HG03439 (cell line): ENCODE results near the gene DOCK6.

Experiments
- ATAC-seq: cut with Tn5 transposase; IDR thresholded peaks from one replicate; pipeline ENCODE4 v1.9.1; 2021; ENCODE audit warnings: mild to moderate bottlenecking, moderate library complexity; ENCODE audit not compliant: unreplicated experiment

The DOCK6 gene

DNA sequence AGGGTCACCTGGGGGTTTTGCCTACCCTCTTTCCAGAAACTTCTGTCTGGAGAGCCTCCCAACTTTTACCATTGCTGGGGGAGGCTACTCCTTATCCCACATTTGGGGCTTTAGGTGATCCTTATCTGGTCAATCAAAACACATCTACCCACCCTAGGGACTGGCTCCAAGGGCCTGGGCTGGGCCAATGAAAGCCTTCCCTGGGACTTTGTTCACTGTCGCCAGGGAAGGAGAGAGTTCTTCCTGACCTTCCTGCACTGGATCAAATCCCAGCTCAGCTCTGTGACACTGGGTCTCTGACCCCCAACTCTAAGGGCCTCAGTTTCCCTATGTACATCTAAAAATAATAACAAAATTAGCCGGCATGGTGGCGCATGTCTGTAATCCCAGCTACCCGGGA lies 11.1 kb downstream of the DOCK6 start:
- no peak for ATAC-seq

DNA sequence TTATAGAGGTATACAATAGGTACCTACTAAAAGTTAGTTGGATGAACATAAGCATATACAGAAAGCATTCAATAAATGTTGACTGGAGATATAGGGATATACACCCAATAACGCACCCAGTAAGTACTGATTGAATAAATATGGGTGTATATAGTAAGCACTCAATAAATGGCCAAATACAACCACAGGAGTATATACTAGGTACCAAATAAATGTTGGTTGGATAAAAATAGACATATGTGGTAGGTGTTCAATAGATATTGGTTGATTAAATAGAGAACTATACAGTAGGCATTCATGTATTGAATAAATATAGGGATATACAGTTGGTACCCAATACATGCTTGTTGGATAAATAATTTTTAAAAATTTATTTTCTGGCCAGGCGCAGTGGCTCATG lies 13.5 kb downstream of the DOCK6 start:
- ATAC-seq: no peak

DNA sequence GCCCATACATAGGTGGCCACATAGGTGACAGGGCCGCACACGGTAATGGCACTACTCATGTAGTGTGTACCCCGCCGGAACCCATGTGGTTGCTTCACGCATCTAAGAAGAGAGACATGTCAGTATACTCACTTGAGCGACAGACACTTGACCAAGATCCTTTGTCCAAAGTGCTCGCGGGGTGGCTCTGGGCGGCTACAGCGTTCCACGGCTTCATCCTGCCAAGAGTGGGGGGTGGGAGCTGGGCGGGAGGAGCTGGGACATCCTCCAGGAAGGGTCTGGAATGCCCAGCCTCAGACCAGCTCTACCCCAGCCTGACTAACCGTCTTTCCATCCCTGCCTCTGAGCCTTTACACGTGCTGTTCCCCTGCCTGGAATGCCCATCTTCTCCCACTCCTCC lies 14.4 kb downstream of the DOCK6 start:
- no peak for ATAC-seq

DNA sequence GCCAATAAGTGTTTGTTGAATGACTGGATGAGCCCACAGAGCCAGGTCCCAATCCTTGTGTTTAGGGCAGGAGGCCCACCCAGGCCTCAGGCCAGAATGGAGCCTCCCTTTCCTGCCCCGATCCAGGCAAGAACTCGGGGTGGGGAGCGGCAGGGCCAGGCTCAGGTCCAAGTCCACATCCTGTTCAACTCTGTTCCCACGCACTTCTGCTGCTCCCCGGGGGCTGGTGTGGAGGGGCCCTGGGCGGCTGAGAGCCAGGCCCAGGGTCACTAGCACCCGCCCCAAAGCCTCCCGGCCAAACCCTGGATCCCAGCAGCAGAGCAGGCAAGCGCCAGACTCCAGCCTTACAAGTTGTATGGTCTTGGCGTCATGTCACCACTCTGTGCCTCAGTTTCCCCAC lies 14.9 kb downstream of the DOCK6 start:
- no peak for ATAC-seq

DNA sequence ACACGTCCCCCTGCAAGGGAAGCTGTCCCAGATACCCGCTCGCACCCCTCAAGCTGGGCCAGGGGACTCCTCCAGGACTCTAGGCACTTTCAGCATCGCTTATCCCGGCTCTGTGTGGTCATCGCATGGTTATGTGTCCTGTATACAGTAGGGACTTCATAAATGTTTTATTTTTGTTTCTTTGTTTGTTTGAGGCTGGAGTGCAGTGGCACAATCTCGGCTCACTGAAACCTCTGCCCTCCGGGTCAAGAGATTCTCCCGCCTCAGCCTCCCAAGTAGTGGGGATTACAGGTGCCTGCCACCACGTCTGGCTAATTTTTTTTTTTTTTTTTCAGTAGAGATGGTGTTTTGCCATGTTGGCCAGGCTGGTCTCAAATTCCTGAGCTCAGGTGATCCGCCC lies 15.4 kb downstream of the DOCK6 start:
- ATAC-seq: no peak

DNA sequence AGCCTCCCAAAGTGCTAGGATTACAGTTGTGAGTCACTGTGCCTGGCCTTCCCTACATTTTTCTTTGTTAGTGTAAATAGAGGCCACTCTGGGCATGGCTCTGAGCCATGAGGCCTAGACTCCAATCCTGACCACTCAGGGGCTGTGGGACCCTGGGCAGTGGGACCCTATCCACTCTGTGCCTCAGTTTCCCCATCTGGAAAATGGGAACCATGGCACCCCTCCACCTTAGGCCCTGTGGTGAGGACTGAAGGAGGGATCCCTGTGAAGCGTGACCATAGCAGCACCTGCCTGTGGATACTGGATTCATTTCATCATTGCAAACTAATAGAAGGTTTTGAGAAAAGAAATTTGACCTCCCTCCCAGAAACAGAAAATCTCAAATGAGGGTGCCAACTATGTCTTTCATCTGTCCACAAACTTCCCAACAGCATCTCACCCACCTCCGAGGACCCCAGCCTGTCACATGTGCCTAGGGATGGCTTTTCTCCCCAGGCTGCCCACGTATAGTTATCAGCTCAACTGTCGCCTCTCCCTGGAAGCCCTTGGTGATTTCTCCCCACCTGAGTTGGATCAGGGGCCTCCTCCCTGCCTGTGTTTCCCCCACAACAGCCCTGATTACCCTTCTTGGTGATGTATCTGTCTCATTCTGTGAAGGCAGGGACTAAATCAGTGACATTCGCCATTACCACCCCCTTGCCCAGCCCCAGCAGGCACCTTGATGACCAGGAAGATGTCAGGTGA lies 17.3 kb downstream of the DOCK6 start:
- ATAC-seq: no peak

DNA sequence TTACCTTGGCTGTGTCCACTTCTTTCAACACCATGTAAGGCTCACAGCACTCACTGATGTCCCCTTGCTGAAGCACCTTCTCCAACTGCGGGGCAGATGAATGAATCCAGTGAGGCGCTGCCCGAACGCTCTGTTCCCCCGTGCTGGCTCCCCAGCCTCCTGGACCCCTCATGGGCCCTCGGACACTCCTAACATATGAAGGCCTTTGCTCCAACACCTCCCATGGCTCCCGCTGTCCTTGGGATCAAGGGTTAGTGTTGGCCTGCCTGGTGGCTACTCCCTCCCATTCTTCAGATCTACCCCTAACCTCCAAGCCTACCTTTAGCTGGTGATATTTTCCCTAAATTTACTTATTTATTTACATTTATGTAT lies 18.5 kb downstream of the DOCK6 start:
- no peak for ATAC-seq

DNA sequence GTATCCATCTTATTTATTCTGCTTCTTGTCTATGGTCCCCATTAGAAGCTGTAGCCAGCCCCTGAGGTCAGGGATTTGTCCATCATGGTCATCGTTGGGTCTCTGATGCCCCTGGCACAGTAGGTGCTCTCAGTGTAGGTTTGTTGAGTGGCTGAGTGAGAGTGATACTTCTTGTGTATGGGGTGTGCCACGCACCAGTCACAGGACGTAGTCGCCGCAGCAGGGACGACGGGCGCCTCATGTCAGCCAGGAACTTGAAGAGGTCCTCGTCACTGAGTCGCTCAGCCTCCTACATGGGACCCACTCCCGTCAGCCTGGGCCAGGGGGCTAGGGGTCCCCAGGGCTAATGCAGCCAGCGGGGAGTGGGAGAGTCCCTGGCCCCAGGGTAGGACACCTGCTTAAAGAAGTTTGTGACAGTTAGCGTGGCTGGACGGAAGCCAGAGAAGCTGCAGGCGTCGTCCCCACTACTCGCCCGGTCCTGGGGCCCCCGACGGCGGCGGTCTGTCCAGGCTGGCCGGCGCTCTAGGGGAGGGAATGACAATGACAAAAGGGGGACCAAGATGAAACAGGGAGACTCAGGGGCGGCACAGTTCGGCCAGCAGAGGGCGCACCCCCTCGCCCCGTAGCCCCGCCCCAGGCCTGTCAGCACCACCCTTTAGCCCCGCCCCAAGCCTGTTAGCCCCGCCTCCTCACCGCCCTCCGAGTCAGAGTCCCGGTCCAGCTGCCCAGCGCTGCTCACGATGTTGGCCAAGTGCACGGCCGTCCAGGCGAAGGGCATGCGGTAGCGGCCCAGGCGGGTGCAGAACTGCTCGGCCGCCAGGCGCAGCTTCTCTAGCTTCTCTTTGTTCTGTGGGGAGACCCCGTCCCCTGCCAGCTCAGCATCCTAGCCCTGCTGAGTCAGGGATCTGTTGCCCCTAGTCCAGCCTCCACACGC lies 19.2 kb downstream of the DOCK6 start:
- no peak for ATAC-seq

DNA sequence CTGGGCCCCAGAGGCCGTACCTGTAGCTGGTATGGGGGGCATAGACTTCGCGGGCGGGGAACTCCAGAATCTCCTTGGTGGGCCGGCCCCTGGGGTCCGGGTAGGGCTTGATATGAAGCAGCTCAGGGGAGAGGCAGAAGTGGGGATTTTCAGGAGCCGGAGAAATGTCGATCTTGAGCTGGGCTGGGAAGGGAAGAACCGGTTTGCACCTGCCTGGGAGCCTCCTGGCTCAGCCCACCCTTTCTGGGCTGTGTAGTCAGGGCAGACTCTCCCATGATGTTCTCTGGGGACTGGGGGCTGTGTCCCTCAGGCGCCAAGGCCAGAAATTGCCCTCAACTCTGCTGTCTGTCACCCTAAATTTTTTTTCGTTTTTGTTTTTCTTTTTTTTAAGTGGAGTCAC lies 20.3 kb downstream of the DOCK6 start:
- ATAC-seq: no peak

DNA sequence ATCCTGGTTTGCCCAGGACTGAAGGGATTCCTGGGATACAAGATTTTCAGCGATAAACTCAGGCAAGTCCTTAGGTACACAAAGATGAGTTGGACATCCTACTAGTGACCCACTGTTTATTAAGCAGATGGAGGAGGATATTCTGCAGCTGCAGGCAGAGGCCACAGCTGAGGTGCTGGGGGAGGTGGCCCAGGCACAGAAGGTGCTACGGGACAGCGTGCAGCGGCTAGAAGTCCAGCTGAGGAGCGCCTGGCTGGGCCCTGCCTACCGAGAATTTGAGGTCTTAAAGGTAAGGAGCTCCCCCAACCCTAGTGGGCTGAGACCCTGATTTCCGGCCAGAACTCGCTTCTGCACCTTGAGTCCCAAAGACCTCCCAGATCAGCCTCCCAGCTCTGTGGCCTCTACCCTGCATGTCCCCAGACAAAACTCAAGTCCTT lies 22.3 kb downstream of the DOCK6 start:
- ATAC-seq: no peak

DNA sequence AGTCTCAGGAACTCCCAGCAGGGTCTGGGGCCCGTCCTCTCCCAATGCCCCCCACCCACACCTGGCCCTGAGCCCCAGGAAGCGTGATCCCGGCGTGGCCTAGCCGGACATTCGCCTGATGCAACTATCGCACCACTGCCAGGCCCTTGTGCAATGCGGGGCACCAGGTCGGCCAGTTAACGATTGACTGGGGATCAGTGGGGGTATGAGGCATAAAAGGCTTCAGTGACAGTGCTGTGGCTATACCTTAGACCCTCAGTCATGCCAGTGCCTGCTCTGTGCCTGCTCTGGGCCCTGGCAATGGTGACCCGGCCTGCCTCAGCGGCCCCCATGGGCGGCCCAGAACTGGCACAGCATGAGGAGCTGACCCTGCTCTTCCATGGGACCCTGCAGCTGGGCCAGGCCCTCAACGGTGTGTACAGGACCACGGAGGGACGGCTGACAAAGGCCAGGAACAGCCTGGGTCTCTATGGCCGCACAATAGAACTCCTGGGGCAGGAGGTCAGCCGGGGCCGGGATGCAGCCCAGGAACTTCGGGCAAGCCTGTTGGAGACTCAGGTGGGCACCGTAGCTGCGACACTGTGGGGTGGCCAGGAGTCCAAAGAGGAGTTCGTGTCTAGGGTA lies 22.8 kb downstream of the DOCK6 start, which contains the start of gene ANGPTL8:
Gene ANGPTL8, plus strand, starts transcription at position 243 of the 624 bp plus-strand sequence. Its CDS starts 19 bp downstream, at position 262.
- ATAC-seq: no peak

DNA sequence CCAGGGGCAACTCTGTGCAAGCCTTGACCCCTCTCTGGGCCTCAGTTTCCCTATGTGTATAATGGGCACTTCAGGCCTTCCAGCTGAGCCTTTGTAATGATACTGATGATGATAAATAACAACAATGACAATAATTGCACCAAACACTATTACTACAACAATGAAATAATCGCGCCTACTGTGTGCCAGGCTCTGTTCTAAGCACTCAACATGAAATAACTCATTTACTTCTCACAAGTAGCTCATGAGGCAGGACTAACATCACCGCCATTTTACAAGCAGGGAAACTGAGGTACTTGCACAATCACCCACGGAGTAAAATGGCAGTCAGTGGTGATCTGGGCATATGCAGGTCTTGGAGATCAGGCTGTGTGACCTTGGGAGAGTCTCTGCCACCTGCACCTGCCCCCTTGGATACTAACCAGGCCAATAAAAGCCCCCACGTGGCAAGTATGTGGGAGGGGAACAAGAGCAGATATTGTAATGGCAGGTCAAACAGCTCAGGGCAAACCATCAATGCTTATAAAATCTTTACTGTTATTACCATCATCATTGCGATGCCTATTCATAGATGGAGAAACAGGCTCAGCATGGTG lies 23.4 kb downstream of the DOCK6 start:
- ATAC-seq: no peak

DNA sequence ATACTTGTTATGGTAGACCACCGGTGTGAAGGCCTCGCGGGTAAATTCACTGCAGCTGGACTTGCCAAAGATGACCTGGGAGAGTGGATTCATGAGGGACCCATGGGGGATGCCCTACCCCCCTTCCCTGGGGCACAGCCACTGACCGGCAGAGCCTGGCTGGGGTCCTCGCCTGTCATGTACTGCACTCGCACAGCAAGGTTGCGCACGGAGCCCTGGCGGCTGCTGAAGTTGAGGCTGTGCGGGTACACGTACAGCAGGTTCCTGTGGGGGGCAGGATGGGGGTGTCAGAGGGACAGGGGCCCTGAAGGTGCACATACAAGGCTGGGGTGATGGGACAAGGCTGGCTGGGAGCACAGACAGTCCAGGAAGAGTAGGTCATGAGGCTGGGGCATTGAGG lies 24.3 kb downstream of the DOCK6 start:
- ATAC-seq: no peak

DNA sequence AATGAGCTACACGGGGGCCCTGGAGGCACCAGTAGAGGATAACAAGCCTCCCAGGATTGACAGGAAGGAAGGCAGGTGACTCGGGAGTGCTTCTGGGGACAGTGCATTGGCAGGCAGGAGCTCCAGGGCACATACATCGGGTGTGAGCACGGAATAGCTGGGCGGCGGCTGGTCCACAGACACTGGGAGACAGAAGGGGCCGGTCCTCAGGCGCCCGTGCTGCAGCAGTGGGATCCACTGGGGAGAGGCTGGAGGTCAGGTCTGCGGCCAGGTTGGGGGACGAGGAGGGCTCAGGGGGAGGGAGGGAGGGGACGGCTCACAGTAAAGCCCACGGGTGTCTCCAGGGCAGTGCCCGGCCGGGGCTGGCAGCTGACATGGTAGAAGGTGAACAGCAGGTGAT lies 25.0 kb downstream of the DOCK6 start:
- ATAC-seq: no peak

DNA sequence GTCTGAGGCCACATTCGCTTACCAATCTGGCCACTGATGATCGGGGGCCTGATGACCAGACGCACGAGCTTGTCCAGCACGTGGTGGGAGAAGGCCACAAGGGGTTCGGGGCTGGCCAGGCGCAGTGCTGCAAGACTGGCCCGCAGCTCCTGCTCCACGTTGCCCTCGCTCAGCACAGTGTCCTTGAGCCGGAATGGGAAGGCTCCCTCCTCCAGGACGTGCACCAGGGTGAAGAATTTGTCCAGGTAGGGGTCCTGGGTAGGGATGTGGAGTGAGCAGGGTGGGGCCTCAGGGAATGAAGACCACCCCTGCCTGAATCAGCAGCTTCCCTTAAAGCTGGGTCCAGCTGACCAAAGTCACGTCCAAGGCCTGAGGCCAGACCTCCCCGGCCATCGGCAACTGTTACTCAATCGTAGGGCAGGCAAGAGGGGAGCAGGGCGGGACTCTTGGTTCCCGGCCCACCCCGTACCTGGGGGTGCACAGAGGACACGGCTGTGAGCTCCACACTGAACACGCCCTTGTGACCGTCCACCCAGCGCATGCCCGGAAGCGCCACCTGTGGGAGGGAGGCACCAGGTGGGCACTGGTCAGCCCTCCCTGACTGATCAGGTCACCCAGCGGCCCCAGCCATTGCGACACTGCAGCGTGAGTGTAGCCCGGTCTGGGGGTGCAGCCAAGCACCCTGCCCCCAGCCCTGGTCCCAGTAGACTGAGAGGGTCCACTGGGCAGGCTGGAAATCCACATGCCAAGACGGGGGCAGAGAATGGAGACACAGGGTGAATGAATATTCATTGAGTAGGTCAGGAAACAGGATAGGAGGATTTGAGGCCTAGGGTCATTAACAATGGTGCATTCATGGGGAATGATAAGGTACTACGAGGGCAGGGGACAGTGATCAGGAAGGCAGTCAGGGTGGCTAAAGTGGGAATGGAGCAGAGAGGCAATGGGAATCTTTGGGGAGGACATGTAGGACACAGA lies 25.7 kb downstream of the DOCK6 start:
- ATAC-seq: no peak

DNA sequence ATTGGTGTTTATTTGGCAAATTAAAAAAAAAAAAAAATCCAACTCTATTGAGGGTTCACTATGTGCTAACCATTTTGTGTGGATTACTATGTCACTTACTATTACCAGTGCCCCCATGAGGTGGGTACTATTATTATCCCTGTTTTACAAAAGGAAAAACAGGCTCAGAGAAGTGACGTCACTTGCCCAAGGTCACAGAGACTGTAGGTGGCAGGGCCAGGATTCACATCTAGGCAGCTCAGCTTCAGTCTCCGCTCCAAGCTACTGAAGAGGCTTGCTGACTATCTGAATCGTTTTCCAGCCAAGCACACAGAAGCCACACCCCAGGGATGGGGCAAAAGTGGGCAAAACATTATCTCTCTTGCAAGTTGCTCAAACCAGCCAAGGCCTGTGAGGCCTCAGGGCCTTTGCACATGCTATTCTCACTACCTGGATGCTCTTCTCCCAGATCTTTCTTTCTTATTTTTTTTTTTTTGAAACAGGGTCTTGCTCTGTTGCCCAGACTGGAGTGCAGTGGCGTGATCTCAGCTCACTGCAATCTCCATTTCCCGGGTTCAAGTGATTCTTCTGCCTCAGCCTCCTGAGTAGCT lies 27.7 kb downstream of the DOCK6 start:
- no peak for ATAC-seq

DNA sequence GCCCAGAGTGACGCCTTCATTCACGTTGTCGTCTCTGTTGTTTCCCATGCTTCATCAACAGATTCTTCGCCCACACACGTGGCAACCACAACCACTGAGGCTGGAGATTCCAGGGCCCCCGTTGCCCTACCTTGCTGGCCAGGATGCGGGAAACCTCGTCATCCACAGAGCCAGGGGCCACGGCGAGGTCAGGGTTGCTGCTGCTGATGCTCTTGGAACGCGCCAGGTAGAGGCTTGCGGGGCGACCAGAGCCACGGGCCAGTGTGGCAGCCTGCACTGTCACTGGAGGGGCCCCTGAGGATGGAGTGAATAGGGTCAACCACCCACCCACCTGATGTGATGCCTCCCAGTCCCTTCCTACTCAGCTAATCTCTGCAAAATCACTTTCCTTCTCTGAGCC lies 29.3 kb downstream of the DOCK6 start:
- no peak for ATAC-seq

DNA sequence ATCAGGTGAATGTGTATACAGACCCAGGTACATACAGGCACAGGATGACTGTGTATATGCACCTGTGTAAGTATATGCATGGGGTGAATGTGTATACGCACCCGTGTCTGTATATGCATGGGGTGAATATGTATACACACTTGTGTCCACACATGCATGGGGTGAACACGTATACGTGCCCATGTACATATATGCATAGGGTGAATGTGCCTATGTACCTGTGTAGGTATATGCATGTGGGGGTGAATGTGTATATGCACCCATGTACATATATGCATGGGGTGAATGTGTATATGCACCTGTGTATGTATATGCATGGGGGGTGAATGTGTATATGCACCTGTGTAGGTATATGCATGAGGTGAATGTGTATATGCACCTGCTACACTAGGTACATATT lies 29.8 kb downstream of the DOCK6 start:
- no peak for ATAC-seq

DNA sequence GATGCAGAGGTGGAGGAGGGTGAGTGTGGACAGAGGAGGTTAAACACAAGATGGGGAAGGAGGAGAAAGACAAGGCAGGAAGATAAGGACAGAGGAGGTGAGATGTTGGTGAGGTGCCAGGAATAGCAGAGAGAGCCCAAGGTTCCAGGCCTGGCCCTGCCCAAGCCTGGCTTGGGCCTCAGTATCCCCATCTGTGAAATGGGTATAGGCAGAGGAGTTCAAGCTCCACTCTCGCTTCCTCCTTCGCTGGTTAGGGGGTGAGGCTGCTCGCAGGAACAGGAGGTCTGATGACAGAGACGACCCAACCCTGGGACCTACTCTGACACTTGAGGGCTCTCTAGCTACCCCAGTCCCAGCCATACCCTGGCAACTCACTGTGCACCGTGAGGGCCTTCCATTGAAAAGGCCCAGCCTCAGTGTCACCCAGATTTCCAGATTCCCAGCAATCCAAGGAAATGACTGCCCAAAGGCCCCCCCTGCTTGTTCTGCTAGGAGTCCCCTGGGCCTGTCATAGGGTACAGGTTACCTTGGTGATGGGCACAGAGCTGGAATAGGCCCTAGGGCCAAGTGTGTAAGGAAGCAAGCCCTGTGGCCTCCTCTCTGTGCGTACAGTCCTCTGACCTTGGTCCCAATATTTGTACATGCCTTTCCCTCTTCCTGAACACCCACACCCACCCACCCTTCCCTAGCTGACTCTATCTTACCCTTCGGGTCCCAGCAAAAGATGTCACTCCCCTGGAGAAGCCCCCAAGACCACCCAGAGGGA lies 31.5 kb downstream of the DOCK6 start:
- ATAC-seq: no peak
